SH-SY5Y (cell line): Measurements from ENCODE around the gene SLC8A1.

ENCODE experiments used
- GATA2 ChIP-seq: IDR thresholded peaks from 2 replicates; pipeline ENCODE4 v1.6.1; 2011; ENCODE audit warnings: mild to moderate bottlenecking, low read depth, low read length
- GATA3 ChIP-seq: IDR thresholded peaks from 2 replicates; pipeline ENCODE4 v1.6.1; 2011; ENCODE audit warnings: low read depth, mild to moderate bottlenecking, low read length, moderate library complexity

- TF ChIP-seq GATA2 (no peak), GATA3 (no peak)
These were observed 320.7 kb downstream of the SLC8A1 start for GRCh38 chr2:40131081-40131704.
